Keratinocyte (primary cell): ENCODE results near the gene POU2AF2. TPM values are rescaled to one million over a fixed set of nuclear protein-coding genes. Genes with fewer than 3 reads are reported as not detected.
A peak's percentile ranks its signal among the peaks of the same experiment; 100 is the strongest.

Experiments
- DNase-seq: peaks from one replicate; pipeline ENCODE4 v3.0.0-alpha.2; 2011; ENCODE audit warnings: low read depth, missing footprints, low spot score
- FAIRE-seq: peaks from 2 replicates; lab custom pipeline; 2011; peaks lifted over from hg19 to GRCh38; lab: Jason Lieb, UNC
- H2AFZ ChIP-seq: 2 replicates; pipeline ENCODE4 v1.6.0; 2012; ENCODE audit warnings: low read length, control low read depth, inconsistent platforms; ENCODE audit not compliant: control insufficient read depth
- H3K27ac ChIP-seq: 2 replicates; pipeline ENCODE4 v1.5.1; 2011; ENCODE audit warnings: low read length; ENCODE audit not compliant: control insufficient read depth, insufficient read depth
- H3K27me3 ChIP-seq: 3 replicates; pipeline ENCODE4 v1.6.0; 2011; ENCODE audit warnings: low read length; ENCODE audit not compliant: control insufficient read depth, insufficient read depth; ENCODE audit errors: extremely low read depth
- H3K36me3 ChIP-seq, 2 experiments: 2 replicates in 1 of 2; 3 replicates in 1 of 2; pipeline ENCODE4 v1.5.1; 2011; ENCODE audit warnings: low read length in 2 of 2, mild to moderate bottlenecking in 1 of 2; ENCODE audit not compliant: control insufficient read depth in 2 of 2, insufficient read depth in 2 of 2; ENCODE audit errors: extremely low read depth in 1 of 2
- H3K4me1 ChIP-seq: 3 replicates; pipeline ENCODE4 v1.5.1; 2011; ENCODE audit warnings: low read length; ENCODE audit not compliant: control insufficient read depth, insufficient read depth; ENCODE audit errors: extremely low read depth
- H3K4me2 ChIP-seq: 3 replicates; pipeline ENCODE4 v1.6.0; 2011; ENCODE audit warnings: low read depth, low read length; ENCODE audit not compliant: control insufficient read depth, insufficient read depth; ENCODE audit errors: extremely low read depth
- H3K4me3 ChIP-seq, 3 experiments: fragments of 200-600 bp in 1 of 3; sonication (generic) in 1 of 3; 2 replicates in 2 of 3; 3 replicates in 1 of 3; pipeline ENCODE4 v1.5.1; 2011 to 2016; ENCODE audit warnings: low read length in 3 of 3, mild to moderate bottlenecking in 3 of 3, control low read depth in 2 of 3, inconsistent platforms in 1 of 3, low read depth in 1 of 3, mixed read lengths in 1 of 3, mixed run types in 1 of 3, moderate library complexity in 1 of 3; ENCODE audit not compliant: control insufficient read depth in 2 of 3, insufficient read depth in 2 of 3; ENCODE audit errors: extremely low read depth in 1 of 3
- H3K79me2 ChIP-seq: 2 replicates; pipeline ENCODE4 v1.6.0; 2012; ENCODE audit warnings: low read length; ENCODE audit not compliant: control insufficient read depth, insufficient read depth
- H3K9ac ChIP-seq: 3 replicates; pipeline ENCODE4 v1.6.0; 2011; ENCODE audit warnings: low read length; ENCODE audit not compliant: control insufficient read depth, insufficient read depth; ENCODE audit errors: extremely low read depth
- H3K9me1 ChIP-seq: 3 replicates; pipeline ENCODE4 v1.6.0; 2011; ENCODE audit warnings: low read length; ENCODE audit not compliant: control insufficient read depth, insufficient read depth; ENCODE audit errors: extremely low read depth
- H3K9me3 ChIP-seq: 2 replicates; pipeline ENCODE4 v1.5.1; 2012; ENCODE audit warnings: low read depth, low read length; ENCODE audit not compliant: control insufficient read depth
- H4K20me1 ChIP-seq: 3 replicates; pipeline ENCODE4 v1.6.0; 2011; ENCODE audit warnings: low read length; ENCODE audit not compliant: control insufficient read depth, insufficient read depth; ENCODE audit errors: extremely low read depth
- CTCF ChIP-seq, 3 experiments: IDR thresholded peaks in 1 of 3; conservative IDR thresholded peaks in 1 of 3; optimal IDR thresholded peaks in 1 of 3; 2 replicates in 2 of 3; 3 replicates in 1 of 3; pipeline versions ENCODE3 to v1.5.1; 2011; ENCODE audit warnings: low read length in 3 of 3, mild to moderate bottlenecking in 3 of 3, moderate library complexity in 2 of 3, control low read depth in 1 of 3, inconsistent platforms in 1 of 3; ENCODE audit not compliant: insufficient read depth in 2 of 3; ENCODE audit errors: extremely low read depth in 1 of 3
- EZH2 ChIP-seq: IDR thresholded peaks from one replicate; pipeline ENCODE4 v1.6.1; 2012; ENCODE audit warnings: inconsistent platforms, mild to moderate bottlenecking, low read length, moderate library complexity
- dilution Hi-C: fragments of 300-500 bp; cut with MboI; formaldehyde crosslinking; loops from one replicate; pipeline ENCODE4 v1.7.0; 2020; ENCODE audit warnings: low sequenced_read_pairs; ENCODE audit not compliant: extremely low pct_ligation_motif_present
- polyA plus RNA-seq, 5 experiments: library from polyadenylated mRNA; depleted of rRNA in 3 of 5; stranded (reverse) in 3 of 5; stranded (forward) in 1 of 5; unstranded in 1 of 5; fragments of >200 nt; gene quantifications; 1 replicate in 1 of 5; 2 replicates in 3 of 5; 3 replicates in 1 of 5; pipeline versions ENCODE4 v1.2.1 to v1.2.3, GENCODE V29; 2011 to 2012; ENCODE audit warnings: missing spikeins in 2 of 5, low read depth in 1 of 5, low replicate concordance in 1 of 5

Gene POU2AF2
- polyA plus RNA-seq, 1 donor (not counting 4 experiments of a cell fraction or from before 2014, with no cell fraction given) = not detected

GRCh38 chr11:111236383-111236782 lies 9.1 kb upstream of the POU2AF2 start:
- no peak overlapping the region for H3K9ac ChIP-seq
- DNase-seq (no peak), FAIRE-seq (no peak)
- peak overlapping the region; percentile 33 for H3K4me2 ChIP-seq
- H3K9me3 ChIP-seq = no peaks in the 10 kb centered on the region
- no peak overlapping the region for H3K27ac ChIP-seq
- H3K79me2 ChIP-seq = no peaks in the 10 kb centered on the region
- H3K4me1 ChIP-seq = no peaks in the 10 kb centered on the region
- dilution Hi-C loops = no loop called here
- no peak overlapping the region for H3K4me3 ChIP-seq
- H4K20me1 ChIP-seq = no peaks in the 10 kb centered on the region
- H3K36me3 ChIP-seq = no peaks in the 10 kb centered on the region
- H3K9me1 ChIP-seq = no peaks in the 10 kb centered on the region
- H3K27me3 ChIP-seq = peaks cover 4% of the 10 kb centered on the region
- H2AFZ ChIP-seq = no peak overlapping the region
- TF ChIP-seq CTCF (optimal IDR thresholded peaks at IDR 0.05 in 1 of 3, IDR thresholded peaks at IDR 0.05 in 1 of 3, conservative IDR thresholded peaks at IDR 0.05 in 1 of 3; ENCODE audit: extremely low read depth in 1 of 3, insufficient read depth in 2 of 3, low read length in 3 of 3) = no peak
- no peak for TF ChIP-seq EZH2

DNA sequence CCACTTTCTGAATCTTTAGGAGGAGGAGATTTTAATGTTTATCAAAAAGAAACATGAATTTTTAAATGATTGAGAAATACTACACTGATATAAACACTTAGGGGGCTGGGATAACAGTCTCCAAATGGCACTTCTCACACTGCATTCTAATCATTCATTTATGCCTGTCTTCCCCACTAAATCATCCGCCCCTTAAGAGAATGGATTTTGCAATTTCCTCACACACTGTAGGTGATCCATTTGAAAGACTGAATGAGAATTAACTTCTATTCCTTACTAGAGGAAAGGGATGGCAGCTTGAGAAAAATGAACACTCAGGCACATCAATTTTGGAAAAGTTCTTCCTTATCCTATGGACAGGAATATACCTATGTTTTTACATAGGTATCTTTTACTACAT lies 7.6 kb upstream of the POU2AF2 start:
- dilution Hi-C loops = no loop called here
- FAIRE-seq = no peak
- TF ChIP-seq EZH2 (no peak), CTCF (optimal IDR thresholded peaks at IDR 0.05 in 1 of 3, IDR thresholded peaks at IDR 0.05 in 1 of 3, conservative IDR thresholded peaks at IDR 0.05 in 1 of 3; ENCODE audit: extremely low read depth in 1 of 3, insufficient read depth in 2 of 3, low read length in 3 of 3) (no peak)

More for the DNA sequence above, 7.6 kb upstream of the POU2AF2 start:
- H3K9me3 ChIP-seq = no peaks in the 10 kb centered on the region
- no peaks in the 10 kb centered on the region for H3K9me1 ChIP-seq
- H3K4me1 ChIP-seq = no peaks in the 10 kb centered on the region
- no peak overlapping the region for H3K9ac ChIP-seq
- H3K4me2 ChIP-seq = no peak overlapping the region
- H3K4me3 ChIP-seq = no peak overlapping the region
- no peak overlapping the region for H3K27ac ChIP-seq
- no peaks in the 10 kb centered on the region for H4K20me1 ChIP-seq
- DNase-seq = no peak
- H2AFZ ChIP-seq = no peak overlapping the region
- H3K79me2 ChIP-seq = no peaks in the 10 kb centered on the region
- no peaks in the 10 kb centered on the region for H3K36me3 ChIP-seq
- peaks cover 4% of the 10 kb centered on the region for H3K27me3 ChIP-seq
